ENCODE data around the gene MAP2K5. TPM values are rescaled to one million over a fixed set of nuclear protein-coding genes. Genes with fewer than 3 reads are reported as not detected.
"Not testable (repeated sequence)": the region's sequence is repeated elsewhere in the genome, so short reads cannot be mapped to it uniquely, and the experiment has no call there.

The MAP2K5 gene
- total RNA-seq, 1 donor from 2014 or later: 1.1 TPM

DNA sequence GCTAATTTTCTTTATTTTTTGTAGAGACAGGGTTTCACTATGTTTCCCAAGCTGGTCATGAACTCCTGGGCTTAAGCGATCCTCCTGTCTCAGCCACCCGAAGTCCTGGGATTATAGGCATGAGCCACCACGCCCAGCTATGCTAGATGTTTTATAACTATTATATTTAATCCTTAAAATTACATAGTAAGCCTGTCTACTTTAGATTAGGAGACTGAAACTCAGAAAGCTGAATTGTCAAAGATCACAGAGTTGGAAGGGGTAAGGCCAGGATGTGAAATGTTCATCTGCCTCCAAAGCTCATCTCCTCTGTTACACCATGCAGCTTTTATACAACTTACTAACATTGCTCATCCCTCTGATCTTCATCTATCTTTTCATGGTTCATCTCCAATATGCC is 89.8 kb downstream of the MAP2K5 start:
- H3K9me3 ChIP-seq: no peaks in the 10 kb centered on the region
- TF ChIP-seq, protein P1, sequence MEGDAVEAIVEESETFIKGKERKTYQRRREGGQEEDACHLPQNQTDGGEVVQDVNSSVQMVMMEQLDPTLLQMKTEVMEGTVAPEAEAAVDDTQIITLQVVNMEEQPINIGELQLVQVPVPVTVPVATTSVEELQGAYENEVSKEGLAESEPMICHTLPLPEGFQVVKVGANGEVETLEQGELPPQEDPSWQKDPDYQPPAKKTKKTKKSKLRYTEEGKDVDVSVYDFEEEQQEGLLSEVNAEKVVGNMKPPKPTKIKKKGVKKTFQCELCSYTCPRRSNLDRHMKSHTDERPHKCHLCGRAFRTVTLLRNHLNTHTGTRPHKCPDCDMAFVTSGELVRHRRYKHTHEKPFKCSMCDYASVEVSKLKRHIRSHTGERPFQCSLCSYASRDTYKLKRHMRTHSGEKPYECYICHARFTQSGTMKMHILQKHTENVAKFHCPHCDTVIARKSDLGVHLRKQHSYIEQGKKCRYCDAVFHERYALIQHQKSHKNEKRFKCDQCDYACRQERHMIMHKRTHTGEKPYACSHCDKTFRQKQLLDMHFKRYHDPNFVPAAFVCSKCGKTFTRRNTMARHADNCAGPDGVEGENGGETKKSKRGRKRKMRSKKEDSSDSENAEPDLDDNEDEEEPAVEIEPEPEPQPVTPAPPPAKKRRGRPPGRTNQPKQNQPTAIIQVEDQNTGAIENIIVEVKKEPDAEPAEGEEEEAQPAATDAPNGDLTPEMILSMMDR (IDR thresholded peaks at IDR 0.05): no peak

DNA sequence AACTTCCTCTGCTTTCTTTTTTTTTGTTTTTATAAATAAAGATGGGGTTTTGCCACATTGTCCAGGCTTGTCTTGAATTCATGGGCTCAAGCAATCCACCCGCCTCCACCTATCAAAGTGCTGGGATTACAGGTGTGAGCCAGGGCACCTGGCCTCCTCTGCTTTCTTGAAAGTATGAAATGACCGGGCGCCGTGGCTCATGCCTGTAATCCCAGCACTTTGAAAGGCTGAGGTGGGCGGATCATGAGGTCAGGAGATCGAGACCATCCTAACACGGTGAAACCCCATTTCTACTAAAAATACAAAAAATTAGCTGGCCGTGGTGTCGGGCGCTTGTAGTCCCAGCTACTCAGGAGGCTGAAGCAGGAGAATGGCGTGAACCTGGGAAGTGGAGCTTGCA is 93.4 kb downstream of the MAP2K5 start:
- H3K9me3 ChIP-seq; H3K27me3 ChIP-seq; DNase-seq (ENCODE audit: low spot score in 2 of 2); H3K4me3 ChIP-seq; intact Hi-C loops (cut with DNase I); H3K4me1 ChIP-seq; H3K27ac ChIP-seq; H3K36me3 ChIP-seq: not testable (repeated sequence)

More for the DNA sequence above, 89.8 kb downstream of the MAP2K5 start:
- Histone ChIP-seq H3K4me1 (no peaks in the 10 kb centered on the region), H3K27me3 (no peaks in the 10 kb centered on the region), H3K27ac (no peak overlapping the region), H3K36me3 (peaks cover 0 to 10% of the 10 kb centered on the region in 2 donors), H3K4me3 (no peak overlapping the region)
- DNase-seq (ENCODE audit: low spot score in 2 of 2): no peak
- intact Hi-C loops (cut with DNase I): no loop called here

DNA sequence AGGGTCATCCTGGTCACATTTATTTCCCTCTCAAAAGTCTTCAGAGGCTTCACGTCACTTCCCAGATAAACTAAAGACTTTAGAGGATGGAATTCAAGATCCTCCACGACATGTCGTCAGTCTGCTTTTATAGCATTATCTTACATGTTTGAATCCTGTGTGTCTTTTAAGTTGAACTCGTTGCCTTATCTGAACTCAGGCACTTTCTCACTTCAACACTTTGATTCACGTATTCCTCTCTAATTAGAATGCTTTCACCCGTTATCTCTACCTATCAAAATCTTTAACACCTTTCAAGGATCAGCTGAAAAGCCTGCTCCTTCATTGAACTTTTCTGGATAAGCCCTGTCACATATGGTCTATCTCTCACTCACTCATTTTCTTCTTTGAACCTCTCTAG is 97.1 kb downstream of the MAP2K5 start:
- Histone ChIP-seq H3K4me1 (no peaks in the 10 kb centered on the region), H3K9me3 (no peaks in the 10 kb centered on the region), H3K27ac (no peak overlapping the region), H3K36me3 (no peaks in the 10 kb centered on the region), H3K4me3 (no peak overlapping the region), H3K27me3 (no peaks in the 10 kb centered on the region)
- no peak for DNase-seq (ENCODE audit: low spot score in 2 of 2)
- TF ChIP-seq, protein P1 (IDR thresholded peaks at IDR 0.05): no peak
- intact Hi-C loops (cut with DNase I): no loop called here

DNA sequence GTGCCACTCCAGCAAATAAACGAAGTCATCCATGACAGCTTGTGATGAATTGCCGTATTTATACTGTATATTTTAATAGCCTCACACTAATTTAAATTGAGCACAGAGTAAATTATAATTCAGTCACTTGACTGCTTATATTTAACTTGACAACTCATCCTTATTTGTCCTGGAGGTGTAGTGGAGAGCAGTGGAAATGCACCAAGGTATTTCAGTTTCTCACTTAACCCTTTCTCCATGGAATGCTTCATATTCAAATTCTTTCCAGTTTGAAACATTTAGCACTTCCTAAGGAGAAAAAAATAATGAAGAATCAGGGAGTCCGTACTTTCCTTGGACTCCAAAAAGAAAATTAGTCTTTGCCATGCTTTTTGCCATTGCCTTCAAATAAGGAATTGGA is 99.0 kb downstream of the MAP2K5 start:
- DNase-seq (ENCODE audit: low spot score in 2 of 2): no peak
- Histone ChIP-seq H3K27ac (no peak overlapping the region), H3K27me3 (no peaks in the 10 kb centered on the region), H3K36me3 (no peaks in the 10 kb centered on the region), H3K4me1 (no peaks in the 10 kb centered on the region), H3K9me3 (no peaks in the 10 kb centered on the region), H3K4me3 (no peak overlapping the region)
- intact Hi-C loops (cut with DNase I): no loop called here
- TF ChIP-seq, protein P1 (IDR thresholded peaks at IDR 0.05): no peak

DNA sequence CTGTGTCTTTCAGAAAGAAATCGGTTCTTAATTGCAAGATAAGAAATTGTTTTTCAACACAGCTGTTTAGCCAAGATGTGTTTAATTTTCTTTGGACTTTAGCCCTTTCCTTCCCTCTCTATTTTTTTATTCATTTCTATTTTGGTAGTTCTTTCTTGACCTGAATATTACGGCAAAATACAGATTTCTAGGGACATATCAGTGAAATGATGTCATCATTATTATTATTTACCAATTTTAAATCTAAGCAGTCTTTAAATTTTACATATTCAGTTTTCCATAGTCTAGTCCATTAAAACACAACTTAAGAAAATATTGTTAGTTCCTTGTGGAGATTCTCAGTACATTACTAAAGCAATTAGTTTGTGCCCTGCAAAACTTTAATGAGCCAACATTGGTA is 104.3 kb downstream of the MAP2K5 start:
- intact Hi-C loops (cut with DNase I): no loop called here
- no peak overlapping the region for H3K4me3 ChIP-seq
- H3K36me3 ChIP-seq: peaks cover 0 to 9% of the 10 kb centered on the region in 2 donors
- H3K4me1 ChIP-seq: no peaks in the 10 kb centered on the region
- no peak overlapping the region for H3K27ac ChIP-seq
- DNase-seq (ENCODE audit: low spot score in 2 of 2): no peak
- no peaks in the 10 kb centered on the region for H3K9me3 ChIP-seq
- TF ChIP-seq, protein P1 (IDR thresholded peaks at IDR 0.05): no peak
- no peaks in the 10 kb centered on the region for H3K27me3 ChIP-seq

DNA sequence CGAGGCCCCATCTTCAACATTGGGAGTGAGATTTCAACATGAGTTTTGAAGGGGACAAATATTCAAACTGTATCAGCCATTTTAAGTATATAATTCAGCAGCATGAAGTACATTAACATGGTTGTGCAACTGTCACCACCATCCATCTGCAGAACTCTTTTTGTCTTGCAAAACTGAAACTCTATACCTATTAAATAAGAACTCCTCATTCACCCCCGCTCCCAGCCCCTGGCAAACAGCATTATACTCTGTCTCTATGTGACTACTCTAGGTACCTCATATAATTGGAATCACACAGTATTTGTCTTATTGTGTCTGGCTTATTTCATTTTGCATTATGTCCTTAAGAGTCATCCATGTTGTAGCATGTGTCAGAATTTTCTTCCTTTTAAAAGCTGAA is 110.1 kb downstream of the MAP2K5 start:
- no peaks in the 10 kb centered on the region for H3K27me3 ChIP-seq
- TF ChIP-seq, protein P1 (IDR thresholded peaks at IDR 0.05): no peak
- no peak overlapping the region for H3K27ac ChIP-seq
- intact Hi-C loops (cut with DNase I): no loop called here
- peaks cover 0 to 18% of the 10 kb centered on the region in 2 donors for H3K9me3 ChIP-seq
- no peak overlapping the region for H3K4me3 ChIP-seq
- no peak for DNase-seq (ENCODE audit: low spot score in 2 of 2)
- peaks cover 4 to 38% of the 10 kb centered on the region in 2 donors for H3K36me3 ChIP-seq
- H3K4me1 ChIP-seq: no peaks in the 10 kb centered on the region

Data from ascending aorta (tissue), 2 donors.